BE2C (cell line): ENCODE results near the gene OXCT1.

Experiments used
- DNase-seq: peaks from one replicate; pipeline ENCODE4 v3.0.0-alpha.2; 2020
- H3K27me3 ChIP-seq: fragments of 250-450 bp; sonication (Bioruptor Pico); 2 replicates; pipeline ENCODE4 v1.5.1; 2020; ENCODE audit warnings: mild to moderate bottlenecking
- H3K36me3 ChIP-seq: fragments of 250-450 bp; sonication (Bioruptor Pico); 2 replicates; pipeline ENCODE4 v1.5.1; 2020; ENCODE audit warnings: mild to moderate bottlenecking
- H3K4me1 ChIP-seq: fragments of 250-450 bp; sonication (Bioruptor Pico); 2 replicates; pipeline ENCODE4 v1.5.1; 2020
- H3K4me3 ChIP-seq: 2 replicates; pipeline ENCODE4 v1.5.1; 2011; ENCODE audit warnings: low read depth, low read length
- H3K9me3 ChIP-seq: fragments of 250-450 bp; sonication (Bioruptor Pico); 2 replicates; pipeline ENCODE4 v1.5.1; 2020
- TF ChIP-seq, protein P1 (sequence below): IDR thresholded peaks from 2 replicates; pipeline ENCODE4 v1.5.1; 2012; ENCODE audit warnings: mild to moderate bottlenecking, low read depth, low read length

OXCT1 gene

DNA sequence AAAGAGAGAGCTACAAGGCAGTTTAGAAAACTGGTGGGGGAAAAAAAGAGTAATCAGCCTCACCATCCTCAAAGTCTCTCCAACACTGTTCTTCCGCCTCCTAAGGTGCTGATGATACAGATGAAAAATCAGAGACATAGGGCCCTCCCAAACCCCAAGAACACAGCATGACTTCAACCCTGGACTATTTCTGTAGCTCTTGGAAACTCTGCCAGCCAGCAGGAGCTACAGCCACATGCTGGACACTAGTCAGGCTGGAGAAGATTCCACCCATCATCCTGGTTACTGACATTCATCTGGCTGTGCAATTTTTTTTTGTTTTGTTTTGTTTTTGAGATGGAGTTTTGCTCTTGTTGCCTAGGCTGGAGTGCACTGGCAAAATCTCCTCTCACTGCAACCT is 42.4 kb downstream of the OXCT1 start:
- no peak for DNase-seq
- no peaks in the 10 kb centered on the region for H3K4me1 ChIP-seq
- H3K9me3 ChIP-seq, result no peaks in the 10 kb centered on the region
- TF ChIP-seq, protein P1, sequence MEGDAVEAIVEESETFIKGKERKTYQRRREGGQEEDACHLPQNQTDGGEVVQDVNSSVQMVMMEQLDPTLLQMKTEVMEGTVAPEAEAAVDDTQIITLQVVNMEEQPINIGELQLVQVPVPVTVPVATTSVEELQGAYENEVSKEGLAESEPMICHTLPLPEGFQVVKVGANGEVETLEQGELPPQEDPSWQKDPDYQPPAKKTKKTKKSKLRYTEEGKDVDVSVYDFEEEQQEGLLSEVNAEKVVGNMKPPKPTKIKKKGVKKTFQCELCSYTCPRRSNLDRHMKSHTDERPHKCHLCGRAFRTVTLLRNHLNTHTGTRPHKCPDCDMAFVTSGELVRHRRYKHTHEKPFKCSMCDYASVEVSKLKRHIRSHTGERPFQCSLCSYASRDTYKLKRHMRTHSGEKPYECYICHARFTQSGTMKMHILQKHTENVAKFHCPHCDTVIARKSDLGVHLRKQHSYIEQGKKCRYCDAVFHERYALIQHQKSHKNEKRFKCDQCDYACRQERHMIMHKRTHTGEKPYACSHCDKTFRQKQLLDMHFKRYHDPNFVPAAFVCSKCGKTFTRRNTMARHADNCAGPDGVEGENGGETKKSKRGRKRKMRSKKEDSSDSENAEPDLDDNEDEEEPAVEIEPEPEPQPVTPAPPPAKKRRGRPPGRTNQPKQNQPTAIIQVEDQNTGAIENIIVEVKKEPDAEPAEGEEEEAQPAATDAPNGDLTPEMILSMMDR, result no peak
- H3K36me3 ChIP-seq, result peaks cover 9% of the 10 kb centered on the region
- no peak overlapping the region for H3K4me3 ChIP-seq
- no peaks in the 10 kb centered on the region for H3K27me3 ChIP-seq

DNA sequence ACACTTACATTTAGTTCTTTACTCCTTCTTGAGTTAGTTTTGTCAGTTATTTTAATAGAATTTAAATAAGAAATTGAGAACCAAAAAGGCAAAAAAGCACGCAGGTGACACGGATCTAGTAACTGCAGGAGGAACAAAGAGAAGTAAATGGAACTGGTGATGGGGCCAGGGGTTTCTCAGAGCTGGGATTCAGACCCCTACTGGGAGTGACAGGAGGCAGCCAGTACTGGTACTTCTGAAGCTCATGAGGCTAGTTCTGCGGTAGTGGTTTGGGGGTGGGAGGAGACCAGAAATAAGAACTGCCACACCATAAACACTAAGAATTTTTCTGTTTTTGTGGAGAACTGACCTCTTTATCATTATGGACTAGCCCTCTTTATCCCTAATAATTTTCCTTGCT is 48.2 kb downstream of the OXCT1 start:
- H3K4me3 ChIP-seq, result no peak overlapping the region
- DNase-seq, result no peak
- no peaks in the 10 kb centered on the region for H3K36me3 ChIP-seq
- H3K9me3 ChIP-seq, result no peaks in the 10 kb centered on the region; the same call in 1 of the 2 replicates
- TF ChIP-seq, protein P1, result no peak
- no peaks in the 10 kb centered on the region for H3K27me3 ChIP-seq
- H3K4me1 ChIP-seq, result no peaks in the 10 kb centered on the region

DNA sequence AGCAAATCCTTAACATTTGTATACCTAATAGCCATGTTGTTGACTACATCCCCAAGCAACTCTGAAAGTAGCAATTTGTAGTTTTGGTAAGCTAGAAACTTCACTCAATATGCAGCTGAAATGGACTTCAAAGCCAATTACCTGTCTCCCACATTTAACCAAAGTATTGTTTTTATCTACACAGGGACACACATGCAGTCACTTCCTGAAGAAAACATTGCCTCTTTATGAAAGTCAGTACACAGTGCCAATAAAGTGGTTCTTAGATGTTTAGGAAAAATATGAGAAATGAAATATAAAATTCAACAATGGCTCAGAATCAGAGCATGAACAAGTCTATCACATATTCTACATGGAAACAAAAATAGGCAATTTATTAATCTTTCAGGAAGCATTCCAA is 49.2 kb downstream of the OXCT1 start:
- DNase-seq, result no peak
- Histone ChIP-seq H3K27me3 (no peaks in the 10 kb centered on the region), H3K4me3 (no peak overlapping the region), H3K36me3 (no peaks in the 10 kb centered on the region), H3K4me1 (peaks cover 4% of the 10 kb centered on the region; the same call in 1 of the 2 replicates), H3K9me3 (no peaks in the 10 kb centered on the region; the same call in 1 of the 2 replicates)
- TF ChIP-seq, protein P1, result no peak

DNA sequence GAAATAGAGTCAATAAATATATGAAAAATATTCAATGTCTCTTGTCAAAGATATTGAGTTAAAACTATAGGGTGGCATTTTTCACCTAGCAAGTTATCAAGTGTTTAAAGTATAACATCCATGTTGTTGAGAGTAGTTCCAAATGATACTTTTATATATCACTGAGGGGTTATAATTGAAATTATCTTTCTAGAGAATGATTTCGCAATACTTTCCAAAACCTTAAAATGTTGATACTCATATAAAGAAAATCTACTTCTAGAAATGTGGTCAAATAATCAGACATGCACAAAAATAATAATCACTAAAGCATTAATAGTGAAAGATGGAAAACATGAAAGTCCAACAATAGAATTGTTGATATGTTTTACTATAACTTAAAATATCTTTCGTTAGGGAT is 50.1 kb downstream of the OXCT1 start:
- H3K36me3 ChIP-seq, result no peaks in the 10 kb centered on the region
- H3K9me3 ChIP-seq, result no peaks in the 10 kb centered on the region; the same call in 1 of the 2 replicates
- DNase-seq, result no peak
- no peak overlapping the region for H3K4me3 ChIP-seq
- TF ChIP-seq, protein P1, result no peak
- H3K27me3 ChIP-seq, result no peaks in the 10 kb centered on the region
- peaks cover 4% of the 10 kb centered on the region; the same call in 1 of the 2 replicates for H3K4me1 ChIP-seq

DNA sequence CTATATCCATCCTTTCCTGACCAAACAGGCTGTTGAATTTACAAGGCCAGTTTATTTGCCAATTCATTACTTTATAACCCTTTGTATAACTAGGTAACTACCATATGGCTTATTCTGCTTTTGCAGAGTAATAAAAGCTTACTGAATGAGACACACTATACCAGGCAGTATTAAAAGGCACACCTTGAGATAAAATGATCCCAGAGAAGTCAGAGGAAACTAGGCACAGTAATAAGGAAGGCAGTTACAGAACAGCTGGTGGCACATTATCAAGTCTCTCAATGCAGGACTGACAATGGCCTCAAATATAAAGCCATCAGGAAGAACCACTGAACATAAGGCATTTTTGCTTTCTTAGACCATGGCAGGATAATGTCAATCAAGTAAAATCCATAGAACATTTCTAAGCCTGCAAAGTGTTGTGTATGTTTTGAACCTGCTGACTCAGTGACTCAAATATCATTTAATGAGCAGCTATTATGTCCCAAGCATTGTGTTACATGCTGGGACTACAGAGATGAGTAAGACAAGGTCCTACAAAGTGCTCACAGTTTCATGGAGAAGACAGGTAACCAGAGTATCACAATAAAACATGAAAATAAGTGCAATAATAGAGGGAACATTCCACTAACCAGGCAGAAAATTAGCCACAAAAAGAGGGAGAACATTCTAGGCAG is 52.5 kb downstream of the OXCT1 start:
- Histone ChIP-seq H3K4me1 (peaks cover 4% of the 10 kb centered on the region; the same call in 1 of the 2 replicates), H3K27me3 (no peaks in the 10 kb centered on the region), H3K36me3 (no peaks in the 10 kb centered on the region), H3K4me3 (no peak overlapping the region), H3K9me3 (no peaks in the 10 kb centered on the region; the same call in 1 of the 2 replicates)
- TF ChIP-seq, protein P1, result no peak
- no peak for DNase-seq

DNA sequence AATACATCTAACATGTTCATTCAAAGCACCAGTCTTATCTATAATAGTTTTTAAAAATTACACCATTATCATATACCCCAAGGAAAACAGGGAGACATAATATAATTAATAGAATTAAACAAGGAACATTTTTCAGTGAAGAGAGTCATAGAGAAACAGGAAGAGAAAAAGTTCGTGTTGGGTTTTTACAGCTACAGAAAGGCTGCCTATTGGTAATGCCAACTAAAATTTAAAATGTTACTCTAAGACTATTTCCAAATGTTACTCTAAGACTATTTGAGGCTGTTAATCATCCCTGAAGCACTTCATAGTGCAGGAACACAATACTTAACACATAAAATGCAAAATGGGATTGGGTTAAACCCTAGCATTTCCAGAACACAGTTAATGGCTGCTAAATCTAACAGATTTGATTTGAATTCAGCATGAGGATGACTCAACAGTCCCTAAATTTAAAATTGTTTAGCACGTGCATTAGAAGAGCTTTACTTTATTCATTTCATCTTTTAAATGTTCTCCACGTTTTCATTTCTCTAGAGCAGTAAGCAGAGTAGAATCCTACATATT is 54.5 kb downstream of the OXCT1 start:
- H3K4me3 ChIP-seq, result no peak overlapping the region
- H3K27me3 ChIP-seq, result no peaks in the 10 kb centered on the region
- no peak for DNase-seq
- peaks cover 4% of the 10 kb centered on the region; the same call in 1 of the 2 replicates for H3K4me1 ChIP-seq
- TF ChIP-seq, protein P1, result no peak
- no peaks in the 10 kb centered on the region; the same call in 1 of the 2 replicates for H3K9me3 ChIP-seq
- H3K36me3 ChIP-seq, result no peaks in the 10 kb centered on the region
